LNCaP clone FGC (cell line): Measurements from ENCODE around the gene KCNK18.

Experiments
- DNase-seq: peaks from one replicate; pipeline ENCODE4 v3.0.0-alpha.2; 2011; ENCODE audit warnings: low read depth
- H3K4me3 ChIP-seq: 2 replicates; pipeline ENCODE4 v1.5.1; 2011; ENCODE audit warnings: mild to moderate bottlenecking, low read depth, low read length, control low read depth
- TF ChIP-seq, protein P1 (sequence below): IDR thresholded peaks from 2 replicates; pipeline ENCODE4 v1.5.1; 2012; ENCODE audit warnings: mild to moderate bottlenecking; ENCODE audit not compliant: control insufficient read depth, insufficient read depth; ENCODE audit errors: extremely low read depth

The KCNK18 gene

DNA sequence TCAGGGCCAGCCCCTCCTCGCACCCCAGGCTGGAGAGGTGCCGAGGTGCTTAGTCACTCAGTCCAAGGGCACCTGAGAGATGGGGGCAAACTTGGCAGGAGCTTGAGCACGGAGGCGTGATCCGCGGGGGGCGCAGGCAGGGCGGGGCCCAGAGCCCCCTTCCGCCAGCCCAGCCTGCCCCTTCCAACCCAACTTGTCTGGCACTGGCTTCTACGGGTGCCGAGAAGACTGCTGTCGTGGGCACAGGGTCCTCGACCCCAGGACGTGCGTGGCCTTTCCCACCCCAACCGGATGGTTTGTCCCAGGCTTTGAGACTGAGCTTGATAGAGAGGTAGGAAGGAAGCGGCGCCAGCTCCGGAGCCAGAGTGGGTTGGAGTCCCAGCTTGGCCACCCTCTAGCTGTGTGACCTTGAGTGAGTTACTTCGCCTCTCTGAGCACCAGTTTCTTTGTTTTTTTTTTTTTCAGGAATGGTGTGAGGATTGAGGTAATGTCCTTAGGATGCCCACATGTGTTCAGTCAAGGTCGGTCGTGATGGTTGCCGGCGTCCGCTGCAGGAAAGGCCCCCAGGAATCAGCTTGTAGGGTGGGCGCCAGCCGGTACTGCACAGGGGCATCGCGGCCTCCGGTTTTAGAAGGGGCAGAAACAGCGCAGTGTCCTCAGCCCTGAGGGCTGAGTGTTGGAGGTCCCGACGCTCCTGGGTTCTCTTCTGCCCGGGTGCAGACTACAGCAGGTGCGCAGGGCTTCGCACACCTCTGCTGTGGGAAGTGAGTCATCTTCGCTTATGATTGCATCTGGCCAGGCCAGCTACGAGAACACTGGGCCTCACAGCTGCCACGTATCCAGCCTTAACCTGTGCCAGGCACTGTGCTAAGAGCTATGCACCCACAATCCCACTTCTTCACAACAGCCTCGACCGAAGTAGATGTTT is 30.6 kb upstream of the KCNK18 start:
- H3K4me3 ChIP-seq, result no peak overlapping the region
- DNase-seq, result no peak

DNA sequence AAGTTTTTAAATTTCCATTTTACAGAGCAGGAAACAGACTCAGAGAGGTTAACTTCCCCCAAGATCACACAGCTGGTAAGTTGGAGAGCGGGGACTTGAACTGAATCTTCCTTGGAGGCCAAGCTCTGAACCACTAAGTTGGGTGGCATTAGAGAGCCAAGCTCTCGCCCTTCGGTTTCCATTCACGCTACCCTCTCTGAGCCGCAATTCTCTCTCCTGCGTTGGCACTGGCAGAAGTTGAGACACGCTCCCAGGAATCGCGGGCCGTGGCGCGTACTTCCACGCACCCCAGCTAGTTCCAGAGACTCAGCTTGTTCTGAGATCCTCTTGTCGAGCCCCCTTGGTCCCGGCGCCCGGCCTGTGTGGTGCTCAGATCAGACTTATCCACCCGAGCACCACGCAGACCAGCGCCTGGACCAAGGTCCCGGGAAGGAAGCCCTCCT is 29.9 kb upstream of the KCNK18 start:
- no peak for DNase-seq
- TF ChIP-seq, protein P1, sequence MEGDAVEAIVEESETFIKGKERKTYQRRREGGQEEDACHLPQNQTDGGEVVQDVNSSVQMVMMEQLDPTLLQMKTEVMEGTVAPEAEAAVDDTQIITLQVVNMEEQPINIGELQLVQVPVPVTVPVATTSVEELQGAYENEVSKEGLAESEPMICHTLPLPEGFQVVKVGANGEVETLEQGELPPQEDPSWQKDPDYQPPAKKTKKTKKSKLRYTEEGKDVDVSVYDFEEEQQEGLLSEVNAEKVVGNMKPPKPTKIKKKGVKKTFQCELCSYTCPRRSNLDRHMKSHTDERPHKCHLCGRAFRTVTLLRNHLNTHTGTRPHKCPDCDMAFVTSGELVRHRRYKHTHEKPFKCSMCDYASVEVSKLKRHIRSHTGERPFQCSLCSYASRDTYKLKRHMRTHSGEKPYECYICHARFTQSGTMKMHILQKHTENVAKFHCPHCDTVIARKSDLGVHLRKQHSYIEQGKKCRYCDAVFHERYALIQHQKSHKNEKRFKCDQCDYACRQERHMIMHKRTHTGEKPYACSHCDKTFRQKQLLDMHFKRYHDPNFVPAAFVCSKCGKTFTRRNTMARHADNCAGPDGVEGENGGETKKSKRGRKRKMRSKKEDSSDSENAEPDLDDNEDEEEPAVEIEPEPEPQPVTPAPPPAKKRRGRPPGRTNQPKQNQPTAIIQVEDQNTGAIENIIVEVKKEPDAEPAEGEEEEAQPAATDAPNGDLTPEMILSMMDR, result no peak
- H3K4me3 ChIP-seq, result no peak overlapping the region

More for the DNA sequence above, 30.6 kb upstream of the KCNK18 start:
- TF ChIP-seq, protein P1, result no peak

DNA sequence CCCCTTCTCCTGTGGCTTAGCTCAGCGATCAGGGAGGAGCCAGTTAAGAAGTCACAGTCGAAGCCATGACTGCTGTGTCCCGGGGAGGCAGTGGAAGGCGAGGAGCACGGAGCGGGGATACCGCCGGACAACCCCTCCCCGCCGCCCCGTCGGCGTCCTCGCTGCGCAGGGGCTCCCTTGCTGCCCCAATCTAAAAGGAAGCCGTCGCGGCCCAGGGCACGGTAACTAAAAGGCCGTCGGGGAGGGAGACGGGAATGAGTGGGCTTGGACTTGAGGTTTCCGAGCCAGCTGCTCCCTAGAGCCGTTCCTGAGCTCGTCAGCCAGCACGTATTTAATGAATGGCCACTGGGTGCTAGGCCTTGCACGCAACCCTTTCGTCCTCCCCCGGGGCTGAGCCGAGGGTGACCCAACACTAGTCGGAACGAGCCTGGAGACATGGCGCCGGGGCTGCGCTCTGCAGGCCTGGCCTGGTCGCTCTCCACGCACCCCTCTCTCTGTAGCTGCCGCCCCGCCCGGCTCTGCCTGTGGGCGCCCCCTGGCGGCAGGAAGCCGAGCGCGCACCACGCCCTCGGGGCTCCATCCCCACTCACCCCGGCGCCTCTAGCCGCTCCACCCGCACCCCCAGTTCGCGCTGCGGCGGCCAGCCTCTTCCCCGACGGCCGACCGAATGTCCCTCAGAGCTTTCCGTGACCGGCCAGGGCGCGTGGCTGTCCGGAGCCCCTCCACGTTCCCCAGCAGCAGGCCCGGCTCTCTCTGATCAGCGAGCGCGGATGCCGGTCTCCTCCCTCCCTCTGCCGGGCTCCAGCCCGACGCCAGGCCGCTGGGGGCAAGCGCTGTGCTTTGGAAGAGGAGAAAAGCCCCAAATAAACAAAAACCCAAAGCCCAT is 29.3 kb upstream of the KCNK18 start:
- H3K4me3 ChIP-seq, result 0 out of 2 replicates have a peak overlapping the region, but pooled peaks have one; percentile 4
- DNase-seq, result no peak
- TF ChIP-seq, protein P1, result peak; percentile 83

DNA sequence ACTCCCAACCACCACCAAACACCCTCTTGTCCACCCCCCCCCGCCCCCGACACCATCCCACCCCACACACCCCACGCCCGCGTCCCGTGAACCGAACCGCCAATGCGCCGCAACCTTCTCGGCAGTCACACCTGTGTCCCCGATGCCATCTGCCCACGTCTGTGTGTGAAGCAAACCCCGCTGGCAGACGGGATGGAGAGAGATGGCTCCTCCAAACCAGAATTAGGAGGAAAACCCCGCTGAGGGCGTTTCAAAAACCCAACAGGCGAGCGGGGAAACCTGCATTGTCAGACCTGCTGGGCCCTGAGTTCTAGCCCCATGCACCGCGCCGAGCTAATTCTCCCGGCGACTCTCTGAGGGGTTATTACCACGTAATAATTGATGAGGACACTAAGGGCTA is 28.6 kb upstream of the KCNK18 start:
- no peak overlapping the region for H3K4me3 ChIP-seq
- TF ChIP-seq, protein P1, result no peak
- no peak for DNase-seq

DNA sequence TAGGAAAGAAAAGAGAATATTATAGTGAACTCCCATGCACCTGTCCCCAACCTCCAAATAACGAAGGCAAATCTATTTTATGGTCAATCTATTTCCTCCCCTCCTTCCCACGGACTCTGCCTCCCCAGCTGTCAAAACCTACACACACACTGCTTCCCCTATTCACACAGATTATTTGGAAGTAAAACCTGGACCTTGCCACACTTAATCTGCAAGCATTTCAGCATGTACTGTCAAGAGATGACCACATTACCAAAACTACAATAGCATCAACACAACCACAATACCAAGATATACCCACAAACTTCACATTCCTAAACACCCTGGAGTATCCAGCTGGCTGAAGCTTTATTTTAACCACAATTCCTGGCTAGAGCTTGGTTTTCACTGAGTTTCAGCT is 27.8 kb upstream of the KCNK18 start:
- no peak overlapping the region for H3K4me3 ChIP-seq
- no peak for DNase-seq
- TF ChIP-seq, protein P1, result no peak

DNA sequence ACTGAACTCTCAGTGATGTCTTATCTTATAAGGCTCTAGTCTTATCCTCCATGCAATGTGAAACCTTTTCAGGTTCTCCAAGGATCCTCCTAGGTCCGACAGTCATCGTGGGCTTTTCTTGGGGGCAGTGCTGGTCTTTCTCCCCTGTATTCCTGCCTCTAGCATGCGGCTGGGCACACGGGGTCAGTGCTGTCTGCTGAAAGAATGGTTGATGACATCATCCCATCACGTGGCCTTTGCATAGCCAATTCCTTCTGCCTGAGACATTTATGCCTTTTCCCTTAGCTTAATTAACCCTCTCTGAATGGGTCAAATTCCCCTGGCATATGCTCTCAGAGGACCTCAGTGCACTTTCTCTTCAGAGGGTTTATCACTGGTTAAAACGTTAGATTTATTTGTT is 27.0 kb upstream of the KCNK18 start:
- no peak overlapping the region for H3K4me3 ChIP-seq
- no peak for DNase-seq
- TF ChIP-seq, protein P1, result no peak
